ENCODE results near the gene COMT.

DNA sequence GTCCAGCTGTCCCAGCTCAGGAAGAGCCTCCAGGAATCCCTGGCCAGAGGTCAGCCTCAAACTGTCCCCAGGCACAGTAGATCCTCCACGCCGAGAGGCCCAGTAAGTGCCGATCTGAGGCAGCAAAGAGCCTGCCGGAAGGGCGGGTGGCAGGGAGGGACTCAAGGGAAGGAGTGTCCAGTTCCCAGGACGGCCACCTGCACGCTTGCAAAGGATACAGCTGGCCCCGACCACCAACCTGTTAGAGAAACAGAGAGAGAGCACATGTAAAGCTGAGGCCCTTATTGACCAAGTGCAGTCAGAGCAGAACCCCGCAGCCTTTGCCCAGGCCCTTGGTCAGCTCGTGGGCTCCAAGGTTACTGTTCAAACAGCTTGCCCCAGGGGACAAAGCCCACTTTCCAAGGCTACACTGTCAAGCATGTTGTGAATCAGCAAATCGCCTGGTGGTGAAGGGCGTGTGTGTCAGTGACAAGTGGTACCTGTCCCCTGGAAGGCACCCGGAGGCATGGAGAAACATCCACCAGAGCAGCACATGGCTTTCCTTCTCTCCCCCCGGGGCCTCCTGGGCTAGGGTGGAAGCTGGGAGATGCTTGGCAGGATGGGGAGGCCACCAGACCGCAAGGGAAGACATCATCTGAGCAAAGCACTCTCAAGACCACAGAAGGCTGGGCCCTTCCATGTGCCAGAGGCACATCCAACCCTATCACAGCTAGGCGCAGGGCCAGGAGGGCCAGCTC, 42.6 kb upstream of the COMT start:
- TF ChIP-seq POLR2A (IDR thresholded peaks at IDR 0.05; ENCODE audit: low read depth, low read length): no peak
- no peak for TF ChIP-seq TAF1 (IDR thresholded peaks at IDR 0.05; ENCODE audit: borderline replicate concordance, low read depth, low read length)

All from GM12892 (cell line).